Right cardiac atrium (tissue), 5 donors: ENCODE data around the gene ITLN1. TPM values are rescaled to one million over a fixed set of nuclear protein-coding genes. Genes with fewer than 3 reads are reported as not detected.

Experiments
- polyA plus RNA-seq: library from polyadenylated mRNA; stranded (reverse); fragments of 200-250 nt; gene quantifications from one replicate; pipeline ENCODE4 v1.2.3, GENCODE V29; 2013
- total RNA-seq, 4 donors: library from RNA; stranded (reverse); fragmentation: NEBNext Ultra II Directional; extraction: Animal tissue kit (Norgen Biotek cat#: 25700); gene quantifications; one replicate each; pipeline ENCODE4 v1.2.1, GENCODE V29; 2021
- donor health status: healthy with polysubstance abuse.
- donor health status: DM: no; HTN: yes; CAD: no.
- donor health status: DM: no; HTN: no; CAD: no.
- donor health status: DM: no; HTN: yes; CAD: no; lungs with severe emphysema.
- donor health status: DM: yes; HTN: yes; CAD: no.

The ITLN1 gene
- total and polyA plus RNA-seq, 5 donors = 3.0 to 30.0 (median 18.7) TPM

Other genes starting within 250 kb of the ITLN1 start
- gene SLAMF1, start 238.1 kb downstream of the ITLN1 start, total RNA-seq = under 1 TPM; 0.28 to 0.46 (median 0.38) TPM
- gene SLAMF1, start 238.1 kb downstream of the ITLN1 start, polyA plus RNA-seq = 0.18 TPM
- gene CD48, start 173.4 kb downstream of the ITLN1 start, total RNA-seq = 1 to 10 TPM in 2 of 4 donors, under 1 TPM in 2; 0.39 to 4.1 (median 1.8) TPM
- 0.93 TPM for gene CD48, start 173.4 kb downstream of the ITLN1 start, polyA plus RNA-seq
- 1 to 10 TPM in 1 of 4 donors, under 1 TPM in 3; 0.31 to 1.3 (median 0.46) TPM for gene SLAMF7, start 145.9 kb downstream of the ITLN1 start, total RNA-seq
- gene SLAMF7, start 145.9 kb downstream of the ITLN1 start, polyA plus RNA-seq = 0.07 TPM
- under 1 TPM in 3 of 4 donors, not detected in 1; 0.25 to 0.29 (median 0.25) TPM for gene LY9, start 89.0 kb downstream of the ITLN1 start, total RNA-seq
- gene LY9, start 89.0 kb downstream of the ITLN1 start, polyA plus RNA-seq = 0.09 TPM
- gene CD244, start 22.3 kb downstream of the ITLN1 start, total RNA-seq = 1 to 10 TPM in 2 of 4 donors, under 1 TPM in 2; 0.51 to 2.3 (median 0.86) TPM
- gene CD244, start 22.3 kb downstream of the ITLN1 start, polyA plus RNA-seq = 0.29 TPM
- gene ITLN2, start 69.6 kb upstream of the ITLN1 start, total RNA-seq = 1 to 10 TPM in 2 of 4 donors, under 1 TPM in 2; 0.58 to 2.1 (median 0.94) TPM
- gene ITLN2, start 69.6 kb upstream of the ITLN1 start, polyA plus RNA-seq = 0.88 TPM
- 10 to 100 TPM; 18.8 to 27.2 (median 25.3) TPM for gene F11R, start 136.0 kb upstream of the ITLN1 start, total RNA-seq
- gene F11R, start 136.0 kb upstream of the ITLN1 start, polyA plus RNA-seq = 12.6 TPM
- gene TSTD1, start 153.8 kb upstream of the ITLN1 start, total RNA-seq = 10 to 100 TPM; 23.5 to 46.8 (median 35.8) TPM
- 63.6 TPM for gene TSTD1, start 153.8 kb upstream of the ITLN1 start, polyA plus RNA-seq
- 10 to 100 TPM; 34.5 to 41.4 (median 40.7) TPM for gene USF1, start 160.8 kb upstream of the ITLN1 start, total RNA-seq
- 32.8 TPM for gene USF1, start 160.8 kb upstream of the ITLN1 start, polyA plus RNA-seq
- 1 to 10 TPM; 2.7 to 5.0 (median 4.7) TPM for gene ARHGAP30, start 184.7 kb upstream of the ITLN1 start, total RNA-seq
- gene ARHGAP30, start 184.7 kb upstream of the ITLN1 start, polyA plus RNA-seq = 1.5 TPM
- not detected for gene NECTIN4, start 204.4 kb upstream of the ITLN1 start, total RNA-seq
- gene NECTIN4, start 204.4 kb upstream of the ITLN1 start, polyA plus RNA-seq = 0.02 TPM
- gene KLHDC9, start 213.2 kb upstream of the ITLN1 start, total RNA-seq = 1 to 10 TPM; 3.4 to 5.4 (median 4.4) TPM
- 5.1 TPM for gene KLHDC9, start 213.2 kb upstream of the ITLN1 start, polyA plus RNA-seq
- 10 to 100 TPM; 44.9 to 58.6 (median 51.5) TPM for gene PFDN2, start 232.9 kb upstream of the ITLN1 start, total RNA-seq
- gene PFDN2, start 232.9 kb upstream of the ITLN1 start, polyA plus RNA-seq = 151 TPM
- gene NIT1, start 232.9 kb upstream of the ITLN1 start, total RNA-seq = 10 to 100 TPM; 28.0 to 33.5 (median 30.4) TPM
- gene NIT1, start 232.9 kb upstream of the ITLN1 start, polyA plus RNA-seq = 29.7 TPM
- gene DEDD, start 247.5 kb upstream of the ITLN1 start, total RNA-seq = 10 to 100 TPM; 26.3 to 30.6 (median 28.7) TPM
- 15.5 TPM for gene DEDD, start 247.5 kb upstream of the ITLN1 start, polyA plus RNA-seq